HG03354 (cell line): ENCODE data around the gene SWT1.
"Not testable (repeated sequence)": the region's sequence is repeated elsewhere in the genome, so short reads cannot be mapped to it uniquely, and the experiment has no call there.

Source experiments
- ATAC-seq: cut with Tn5 transposase; IDR thresholded peaks from one replicate; pipeline ENCODE4 v1.9.1; 2021; ENCODE audit warnings: mild to moderate bottlenecking; ENCODE audit not compliant: unreplicated experiment, poor library complexity, severe bottlenecking

The SWT1 gene

DNA sequence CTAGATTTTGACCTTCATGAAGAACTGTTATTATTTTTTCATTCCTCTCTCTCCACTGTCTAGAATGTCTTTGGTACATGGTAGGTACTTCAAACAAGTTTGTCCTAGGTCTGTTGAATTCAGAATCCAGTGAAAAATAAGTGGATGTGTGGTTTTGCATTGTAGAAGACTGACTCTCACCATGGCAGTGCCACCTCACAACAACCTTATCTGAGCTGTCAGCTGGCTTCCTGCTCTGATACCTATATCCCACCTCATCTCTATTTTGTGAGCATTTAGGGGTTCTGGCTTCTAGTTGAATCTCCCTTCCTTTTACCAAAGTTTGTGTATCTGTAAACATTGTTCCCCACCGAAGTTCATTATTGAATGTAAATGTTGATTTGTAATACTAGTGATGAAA, 9.1 kb downstream of the SWT1 start:
- ATAC-seq: no peak

DNA sequence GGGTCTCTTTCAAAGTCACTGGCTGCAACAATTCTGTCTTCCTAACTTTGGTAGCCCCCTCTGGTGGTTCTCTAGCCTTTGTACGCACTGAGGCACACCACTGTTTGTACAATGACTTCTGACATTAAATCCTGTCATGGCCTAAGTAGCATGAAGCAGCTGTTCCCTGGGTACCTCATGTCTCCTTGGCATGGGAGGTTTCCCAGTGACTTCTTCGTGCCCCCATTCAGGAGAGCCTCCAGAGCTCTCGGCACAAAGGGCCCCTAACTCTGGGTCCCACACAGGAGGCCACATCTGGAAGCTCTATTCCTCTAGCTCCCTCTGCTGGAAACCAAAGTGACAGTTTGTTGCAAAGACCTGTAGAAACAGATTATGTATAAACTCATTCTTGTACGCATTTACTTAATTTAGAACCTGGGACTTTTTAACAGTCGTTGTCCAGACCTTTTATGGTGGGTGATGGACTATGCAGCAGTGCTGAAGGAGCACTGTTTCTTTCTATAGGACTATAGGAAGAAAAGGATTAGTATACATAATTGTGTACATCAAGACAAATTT, 13.4 kb downstream of the SWT1 start:
- peak; percentile 96 for ATAC-seq

DNA sequence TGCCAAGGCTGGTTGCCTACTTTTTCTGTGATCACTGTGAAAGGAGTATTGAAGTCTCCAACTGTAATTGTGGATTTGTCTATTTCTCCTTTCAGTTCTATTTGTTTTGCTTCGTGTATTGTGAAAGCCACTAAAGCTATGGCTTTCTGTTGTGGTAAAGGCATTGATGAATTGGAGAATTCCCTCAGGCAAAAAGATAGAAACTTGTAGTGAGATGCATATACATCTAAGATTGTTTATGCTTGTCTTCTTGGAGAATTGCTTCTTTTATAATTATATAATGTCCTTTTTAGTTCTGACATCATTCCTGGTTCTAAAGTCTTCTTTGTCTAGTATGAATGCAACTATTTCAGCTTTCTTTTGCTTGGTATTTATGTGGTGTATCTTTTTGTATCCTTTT, 36.8 kb downstream of the SWT1 start:
- no peak for ATAC-seq

DNA sequence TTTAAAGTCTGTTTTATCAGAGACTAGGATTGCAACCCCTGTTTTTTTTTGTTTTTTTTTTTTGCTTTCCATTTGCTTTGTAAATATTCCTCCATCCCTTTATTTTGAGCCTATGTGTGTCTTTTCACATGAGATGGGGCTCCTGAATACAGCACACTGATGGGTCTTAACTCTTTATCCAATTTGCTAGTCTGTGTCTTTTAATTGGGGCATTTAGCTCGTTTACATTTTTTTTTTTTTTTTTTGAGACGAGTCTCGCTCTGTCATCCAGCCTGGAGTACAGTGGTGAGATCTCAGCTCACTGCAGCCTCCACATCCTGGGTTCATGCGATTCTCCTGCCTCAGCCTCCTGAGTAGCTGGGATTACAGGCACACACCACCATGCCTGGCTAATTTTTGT, 41.7 kb downstream of the SWT1 start:
- not testable (repeated sequence) for ATAC-seq

DNA sequence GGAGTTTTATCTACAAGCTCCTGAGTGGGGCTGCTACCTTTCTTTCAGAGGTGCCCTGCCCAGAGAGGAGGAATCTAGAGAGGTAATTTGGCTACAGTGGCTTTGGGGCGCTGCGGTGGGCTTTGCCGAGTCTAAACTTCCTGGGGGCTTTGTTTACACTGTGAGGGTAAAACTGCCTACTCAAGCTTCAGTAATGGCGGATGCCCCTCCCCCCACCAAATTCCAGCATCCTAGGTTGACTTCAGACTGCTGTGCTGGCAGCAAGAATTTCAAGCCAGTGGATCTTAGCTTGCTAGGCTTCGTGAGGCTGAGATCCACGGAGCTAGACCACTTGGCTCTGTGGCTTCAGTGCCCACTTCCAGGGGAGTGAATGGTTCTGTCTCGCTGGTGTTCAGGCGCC, 43.9 kb downstream of the SWT1 start:
- no peak for ATAC-seq

DNA sequence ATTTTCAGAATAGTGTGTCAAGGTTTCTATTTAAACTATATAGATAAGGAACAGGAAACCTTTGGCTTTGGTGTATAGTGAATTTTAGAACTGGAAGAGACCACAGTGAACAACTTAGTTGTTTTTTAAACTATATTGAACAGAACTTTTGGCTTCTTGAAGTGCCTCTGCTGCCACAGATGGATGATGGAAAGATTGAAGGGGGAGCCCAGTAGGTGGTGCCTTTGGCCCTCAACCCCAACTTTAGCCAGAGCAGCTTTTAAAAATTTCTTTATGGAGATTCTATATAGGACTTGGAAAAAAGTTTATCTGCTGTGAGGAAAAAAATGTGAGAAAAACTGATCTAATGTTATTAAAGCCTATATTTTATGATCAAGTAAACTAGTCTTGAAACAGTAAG, 50.2 kb downstream of the SWT1 start:
- ATAC-seq: no peak

DNA sequence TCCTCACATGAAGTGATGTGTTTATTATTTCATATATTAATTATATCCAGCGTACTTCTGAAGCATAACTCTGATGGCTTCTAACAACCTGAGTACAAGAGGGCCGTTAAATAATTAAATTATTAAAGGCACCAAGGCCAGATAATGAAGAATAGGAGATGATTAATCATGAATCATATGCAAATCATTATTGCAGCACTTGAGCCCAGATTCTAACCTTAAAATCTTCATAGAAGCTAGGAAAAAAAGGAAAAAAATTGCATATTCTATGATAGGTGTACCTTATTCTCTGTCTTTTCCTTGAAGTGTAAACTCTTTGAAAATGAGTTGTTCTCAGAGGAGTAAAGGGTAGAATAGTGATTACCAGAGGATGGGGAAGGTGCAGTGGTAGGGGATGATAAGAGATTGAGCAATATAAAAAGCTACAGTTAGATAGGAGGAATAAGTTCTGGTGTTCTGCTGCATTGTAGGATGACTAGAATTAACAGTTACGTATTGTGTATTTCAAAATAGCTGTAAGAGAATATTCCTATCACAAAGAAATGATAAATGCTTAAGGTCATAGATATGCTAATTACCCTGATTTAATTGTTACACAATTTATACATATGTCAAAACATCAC, 51.1 kb downstream of the SWT1 start:
- ATAC-seq: no peak

DNA sequence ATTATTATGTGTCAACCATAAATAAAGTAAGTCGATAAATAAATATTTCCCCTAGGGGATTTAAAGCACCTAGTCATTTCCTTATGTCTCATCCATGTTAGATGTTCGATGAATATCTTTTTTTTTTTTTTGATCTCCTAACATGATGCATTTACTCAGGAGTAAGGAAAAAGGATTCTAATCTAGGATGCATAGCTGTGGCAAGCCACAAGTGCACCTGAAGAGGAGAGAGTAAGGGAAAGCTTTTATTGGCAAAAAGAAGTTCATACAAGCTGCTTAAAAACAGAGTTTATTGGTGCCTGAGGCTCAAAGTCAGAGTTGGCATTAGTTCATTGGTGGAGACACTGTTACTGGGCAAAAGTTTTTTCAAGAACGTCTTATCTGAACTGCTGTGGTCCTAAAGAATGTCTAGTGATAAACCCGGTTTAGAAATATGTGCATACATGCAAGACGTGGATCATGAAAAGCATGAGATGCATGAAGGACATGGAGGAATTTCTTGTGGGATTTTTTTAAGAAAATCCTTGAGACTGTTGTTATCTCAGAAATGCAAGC, 51.7 kb downstream of the SWT1 start:
- ATAC-seq: no peak

DNA sequence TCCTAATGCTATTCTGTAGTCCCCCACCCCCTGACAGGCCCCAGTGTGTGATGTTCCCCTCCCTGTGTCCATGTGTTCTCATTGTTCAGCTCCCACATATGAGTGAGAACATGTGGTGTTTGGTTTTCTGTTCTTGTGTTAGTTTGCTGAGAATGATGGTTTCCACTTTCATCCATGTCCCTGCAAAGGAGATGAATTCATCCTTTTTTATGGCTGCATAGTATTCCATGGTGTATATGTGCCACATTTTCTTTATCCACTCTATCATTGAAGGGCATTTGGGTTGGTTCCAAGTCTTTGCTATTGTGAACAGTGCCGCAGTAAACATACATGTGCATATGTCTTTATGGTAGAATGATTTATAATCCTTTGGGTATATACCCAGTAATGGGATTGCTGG, 52.4 kb downstream of the SWT1 start:
- ATAC-seq: not testable (repeated sequence)

DNA sequence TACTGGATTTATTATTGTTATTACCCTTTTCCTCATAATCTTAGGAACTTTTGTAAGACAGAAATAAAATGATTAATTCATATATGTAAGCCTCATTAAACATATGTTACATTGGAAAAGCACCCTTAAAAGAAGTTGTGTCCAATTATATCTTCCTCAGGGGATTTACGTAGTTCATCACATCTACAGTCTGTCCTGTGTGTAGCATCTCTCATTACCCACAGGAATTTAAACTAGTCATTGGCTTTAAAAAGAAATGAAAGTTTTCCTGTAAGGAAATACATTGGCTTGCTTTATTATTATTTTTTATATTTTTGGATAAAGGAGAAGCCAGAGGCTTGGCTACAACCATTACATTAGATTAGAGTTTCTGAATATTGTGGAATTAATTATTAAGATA, 56.1 kb downstream of the SWT1 start:
- ATAC-seq: no peak

DNA sequence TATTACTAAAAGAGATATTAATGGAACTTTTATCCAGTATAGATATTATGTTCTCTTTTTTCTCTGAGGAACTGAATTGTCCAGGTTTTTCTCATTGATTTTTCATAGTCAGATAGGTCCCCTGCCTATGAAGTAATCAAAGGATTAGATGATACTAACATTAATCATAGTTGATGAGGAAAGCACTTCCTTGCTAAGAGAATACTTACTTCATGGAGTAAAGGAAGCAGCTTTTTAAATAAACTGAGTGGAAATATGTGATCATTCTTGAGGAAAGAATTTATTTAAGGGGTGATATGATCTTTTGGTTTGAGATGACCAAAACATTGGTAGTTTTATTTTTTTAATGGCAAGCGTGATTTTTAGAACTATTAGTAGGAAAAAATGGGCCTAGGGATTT, 58.9 kb downstream of the SWT1 start:
- no peak for ATAC-seq

DNA sequence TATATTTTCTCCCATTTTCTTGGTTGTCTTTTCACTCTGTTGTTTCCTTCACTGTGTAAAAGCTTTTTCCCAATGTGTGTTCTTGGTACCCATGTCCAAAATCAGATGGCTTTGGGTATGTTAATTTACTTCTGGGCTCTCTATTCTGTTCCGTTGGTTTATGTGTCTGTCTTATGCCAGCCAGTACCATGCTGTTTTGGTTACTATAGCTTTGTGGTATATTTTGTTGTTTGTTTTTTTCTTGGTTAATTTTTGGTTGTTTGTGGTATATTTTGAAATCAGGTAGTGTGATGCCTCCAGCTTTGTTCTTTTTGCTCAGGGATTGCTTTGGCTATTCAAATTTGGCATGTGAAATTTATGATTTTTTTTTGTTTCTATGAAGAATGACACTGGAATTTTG, 67.2 kb downstream of the SWT1 start:
- ATAC-seq: no peak

DNA sequence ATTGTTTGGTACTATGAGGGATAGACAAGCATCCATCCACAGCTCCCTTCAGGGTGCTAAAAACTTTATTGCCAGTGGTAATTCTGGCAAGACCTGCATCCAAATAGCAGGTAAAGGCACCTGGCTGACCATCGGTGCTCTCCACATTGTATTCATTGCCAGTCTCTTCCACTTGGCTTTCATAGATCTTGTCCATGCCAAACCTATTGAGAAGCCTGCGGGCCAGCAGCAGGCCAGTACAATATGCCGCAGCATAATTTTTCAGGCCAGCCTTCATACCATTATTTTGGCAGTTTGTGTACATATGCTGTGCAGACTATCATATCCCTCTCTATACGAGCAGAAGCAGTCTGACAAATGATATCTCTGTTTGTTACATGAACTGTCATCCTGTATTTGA, 70.2 kb downstream of the SWT1 start:
- ATAC-seq: no peak

DNA sequence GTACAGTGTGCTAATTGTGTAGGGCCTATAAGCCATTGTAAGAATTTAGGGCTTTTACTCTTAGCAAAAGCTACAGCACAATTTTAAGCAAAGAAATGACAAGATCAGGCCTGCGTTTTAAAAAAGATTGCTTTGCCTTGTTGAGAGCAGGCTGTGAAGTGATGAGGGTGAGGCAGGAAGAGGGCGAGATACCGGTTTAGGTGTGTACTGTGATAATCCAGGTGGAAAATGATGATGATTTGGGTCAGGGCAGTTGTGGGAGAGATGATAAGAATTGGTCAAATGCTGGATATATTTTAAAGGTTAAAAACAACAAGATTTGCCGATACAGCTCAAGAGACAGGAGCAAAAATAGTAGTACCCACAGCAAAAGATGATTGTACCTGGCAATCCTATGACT, 72.0 kb downstream of the SWT1 start:
- ATAC-seq: no peak

DNA sequence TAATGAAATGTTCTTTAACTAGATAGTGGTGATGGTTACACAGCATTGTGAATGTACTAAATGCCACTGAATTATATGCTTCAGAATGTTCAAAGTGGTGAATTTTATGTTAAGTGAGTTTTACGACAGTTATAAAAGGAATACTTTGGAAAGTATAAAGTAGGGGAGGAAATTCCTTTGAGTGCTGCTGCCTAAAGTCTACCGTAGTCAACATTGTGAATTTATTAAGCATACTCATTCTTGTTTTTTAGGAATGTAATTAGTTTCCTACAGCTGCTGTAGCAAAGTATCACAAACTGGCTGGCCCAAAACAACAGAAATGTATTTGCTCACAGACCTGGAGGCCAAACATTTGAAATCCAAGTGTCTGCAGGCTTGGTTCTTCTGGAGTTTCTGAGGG, 73.0 kb downstream of the SWT1 start:
- ATAC-seq: no peak

DNA sequence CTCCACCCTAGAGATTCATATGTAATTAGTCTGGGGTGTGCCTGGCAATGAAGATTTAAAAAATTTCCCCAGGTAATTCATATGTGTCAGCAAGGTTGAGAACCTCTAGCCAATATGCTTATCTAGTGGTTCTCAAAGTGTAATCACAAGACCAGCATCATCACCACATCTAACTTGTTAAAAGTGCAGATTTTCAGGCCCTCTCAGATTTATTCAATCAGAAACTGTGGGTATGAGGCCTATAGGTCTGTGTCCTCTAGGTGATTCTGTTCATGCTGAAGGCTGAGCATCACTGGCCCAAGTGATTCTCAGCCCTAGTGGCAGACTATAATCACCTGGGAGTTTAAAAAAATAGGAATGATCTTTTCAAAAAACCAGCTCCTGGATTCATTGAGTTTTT, 75.9 kb downstream of the SWT1 start:
- no peak for ATAC-seq

DNA sequence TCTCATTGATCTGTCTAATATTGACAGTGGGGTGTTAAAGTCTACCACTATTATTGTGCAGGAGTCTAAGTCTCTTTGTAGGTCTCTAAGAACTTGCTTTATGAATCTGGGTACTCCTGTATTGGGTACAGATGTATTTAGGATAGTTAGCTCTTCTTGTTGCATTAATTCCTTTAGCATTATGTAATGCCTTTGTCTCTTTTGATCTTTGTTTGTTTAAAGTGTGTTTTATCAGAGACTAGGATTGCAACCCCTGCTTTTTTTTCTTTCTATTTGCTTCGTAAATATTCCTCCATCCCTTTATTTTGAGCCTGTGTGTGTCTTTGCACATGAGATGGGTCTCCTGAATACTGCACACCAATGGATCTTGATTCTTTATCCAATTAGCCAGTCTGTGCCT, 77.2 kb downstream of the SWT1 start:
- not testable (repeated sequence) for ATAC-seq

DNA sequence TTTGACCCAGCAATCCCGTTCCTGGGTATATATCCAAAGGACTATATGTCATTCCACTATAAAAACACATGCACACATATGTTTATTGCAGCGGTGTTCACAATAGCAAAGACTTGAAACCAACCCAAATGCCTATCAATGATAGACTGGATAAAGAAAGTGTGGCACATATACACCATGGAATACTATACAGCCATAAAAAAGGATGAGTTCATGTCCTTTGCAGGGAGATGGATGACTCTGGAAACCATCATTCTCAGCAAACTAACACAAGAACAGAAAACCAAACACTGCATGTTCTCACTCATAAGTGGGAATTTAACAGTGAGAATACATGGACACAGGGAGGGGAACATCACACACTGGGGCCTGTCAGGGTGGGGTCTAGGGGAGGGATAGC, 80.2 kb downstream of the SWT1 start:
- ATAC-seq: not testable (repeated sequence)

DNA sequence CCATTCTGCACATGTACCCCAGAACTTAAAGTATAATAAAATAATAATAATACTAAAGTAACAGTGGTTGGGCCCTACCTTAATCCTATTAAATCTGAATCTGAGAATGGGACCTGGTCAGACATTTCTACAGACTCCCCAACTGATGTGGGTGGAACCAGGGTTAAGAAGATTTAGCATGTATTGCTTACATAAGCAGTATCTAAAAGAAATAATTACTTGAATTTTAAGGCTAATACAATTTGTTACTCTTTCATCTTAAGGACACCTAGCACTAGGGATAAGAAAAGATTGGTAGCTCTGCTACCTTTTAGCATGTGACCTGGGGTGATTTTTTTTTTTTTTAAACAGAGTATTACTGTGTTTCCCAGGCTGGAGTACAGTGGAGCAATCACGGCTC, 80.7 kb downstream of the SWT1 start:
- no peak for ATAC-seq

DNA sequence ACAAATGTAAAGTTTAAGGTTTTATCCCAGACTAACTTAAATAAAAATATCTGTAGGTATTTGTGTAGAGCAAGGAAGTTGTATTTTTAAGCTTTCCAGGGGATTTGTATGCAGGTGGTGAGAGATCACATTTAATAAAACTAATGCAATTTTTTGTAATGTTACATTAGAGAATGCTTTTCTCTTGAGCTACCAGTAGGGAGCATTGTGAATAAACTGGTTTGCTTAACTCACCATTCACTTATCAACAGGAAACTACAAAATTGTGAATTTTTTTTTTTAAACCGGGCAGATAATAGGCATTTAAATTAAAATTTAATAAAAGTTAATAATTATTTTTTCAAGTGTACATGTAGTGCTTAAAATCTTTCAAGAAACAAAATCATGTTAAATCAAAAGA, 81.5 kb downstream of the SWT1 start:
- no peak for ATAC-seq

DNA sequence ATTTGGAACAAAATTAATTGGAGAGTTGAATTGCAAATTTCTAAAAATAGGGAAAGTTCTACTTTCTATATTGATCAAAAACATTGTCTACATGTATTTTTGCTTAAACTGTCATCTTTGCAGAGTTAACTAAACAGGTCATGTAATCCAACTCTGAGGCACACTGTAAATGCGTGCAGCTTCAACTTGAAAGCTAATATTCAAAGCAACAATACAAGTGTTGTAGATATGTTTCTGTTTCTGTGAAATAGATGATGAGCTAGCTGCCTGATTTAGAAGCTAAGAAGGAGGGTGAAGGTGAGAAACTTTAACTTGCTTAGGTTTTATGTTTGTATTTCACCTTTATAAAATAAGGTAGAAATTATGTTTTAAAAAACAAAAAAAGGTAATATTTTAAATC, 82.9 kb downstream of the SWT1 start:
- no peak for ATAC-seq

DNA sequence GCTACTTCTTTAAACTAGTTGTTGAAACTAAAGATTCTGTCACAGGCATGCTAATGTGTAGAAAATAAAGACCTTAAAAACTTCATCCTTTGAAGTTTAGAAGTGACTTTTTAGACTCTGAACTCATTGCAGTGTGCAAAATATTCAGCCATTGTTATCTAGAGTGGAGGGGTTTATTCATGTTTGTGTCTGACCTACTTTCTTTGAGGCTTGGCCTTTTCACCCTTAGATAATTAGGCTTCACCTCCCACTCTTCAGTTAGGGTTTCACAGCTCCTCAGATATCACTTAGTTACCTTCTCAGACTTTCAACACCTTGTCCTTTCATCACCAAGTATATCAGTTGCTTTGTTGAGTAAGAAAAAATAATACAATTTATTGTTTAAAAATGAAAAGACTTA, 84.2 kb downstream of the SWT1 start:
- no peak for ATAC-seq
